Keratinocyte (primary cell): ENCODE data around the gene NUDT2.

ENCODE experiments used
- EZH2 ChIP-seq: IDR thresholded peaks from one replicate; pipeline ENCODE4 v1.6.1; 2012; ENCODE audit warnings: inconsistent platforms, mild to moderate bottlenecking, low read length, moderate library complexity
- TF ChIP-seq, protein P1 (sequence below), 3 experiments: IDR thresholded peaks in 1 of 3; conservative IDR thresholded peaks in 1 of 3; optimal IDR thresholded peaks in 1 of 3; 2 replicates in 2 of 3; 3 replicates in 1 of 3; pipeline versions ENCODE3 to v1.5.1; 2011; ENCODE audit warnings: low read length in 3 of 3, mild to moderate bottlenecking in 3 of 3, moderate library complexity in 2 of 3, control low read depth in 1 of 3, inconsistent platforms in 1 of 3; ENCODE audit not compliant: insufficient read depth in 2 of 3; ENCODE audit errors: extremely low read depth in 1 of 3

- TF ChIP-seq, protein P1, sequence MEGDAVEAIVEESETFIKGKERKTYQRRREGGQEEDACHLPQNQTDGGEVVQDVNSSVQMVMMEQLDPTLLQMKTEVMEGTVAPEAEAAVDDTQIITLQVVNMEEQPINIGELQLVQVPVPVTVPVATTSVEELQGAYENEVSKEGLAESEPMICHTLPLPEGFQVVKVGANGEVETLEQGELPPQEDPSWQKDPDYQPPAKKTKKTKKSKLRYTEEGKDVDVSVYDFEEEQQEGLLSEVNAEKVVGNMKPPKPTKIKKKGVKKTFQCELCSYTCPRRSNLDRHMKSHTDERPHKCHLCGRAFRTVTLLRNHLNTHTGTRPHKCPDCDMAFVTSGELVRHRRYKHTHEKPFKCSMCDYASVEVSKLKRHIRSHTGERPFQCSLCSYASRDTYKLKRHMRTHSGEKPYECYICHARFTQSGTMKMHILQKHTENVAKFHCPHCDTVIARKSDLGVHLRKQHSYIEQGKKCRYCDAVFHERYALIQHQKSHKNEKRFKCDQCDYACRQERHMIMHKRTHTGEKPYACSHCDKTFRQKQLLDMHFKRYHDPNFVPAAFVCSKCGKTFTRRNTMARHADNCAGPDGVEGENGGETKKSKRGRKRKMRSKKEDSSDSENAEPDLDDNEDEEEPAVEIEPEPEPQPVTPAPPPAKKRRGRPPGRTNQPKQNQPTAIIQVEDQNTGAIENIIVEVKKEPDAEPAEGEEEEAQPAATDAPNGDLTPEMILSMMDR (optimal IDR thresholded peaks at IDR 0.05 in 1 of 3, IDR thresholded peaks at IDR 0.05 in 1 of 3, conservative IDR thresholded peaks at IDR 0.05 in 1 of 3; ENCODE audit: extremely low read depth in 1 of 3, insufficient read depth in 2 of 3, low read length in 3 of 3), result no peak
- no peak for TF ChIP-seq EZH2
These were observed 54.5 kb downstream of the NUDT2 start for GRCh38 chr9:34383904-34384303.
